Prostate gland (tissue), 2 donors: ENCODE data around the gene TBC1D32.

Experiments
- POLR2A ChIP-seq: fragments of 450-650 bp; IDR thresholded peaks from one replicate; pipeline ENCODE4 v1.6.1; 2016; ENCODE audit warnings: antibody characterized with exemption, mild to moderate bottlenecking
- TF ChIP-seq, protein P1 (sequence below), 4 experiments: fragments of 200-600 bp in 2 of 4; fragments of 450-650 bp in 2 of 4; sonication (generic) in 2 of 4; IDR thresholded peaks; 1 replicate in 3 of 4; 2 replicates in 1 of 4; pipeline ENCODE4 v1.5.1; 2016 to 2019; ENCODE audit warnings: antibody characterized with exemption in 4 of 4, mild to moderate bottlenecking in 2 of 4, moderate library complexity in 2 of 4

GRCh38 chr6:121064345-121064744, 269.9 kb downstream of the TBC1D32 start:
- TF ChIP-seq, protein P1, sequence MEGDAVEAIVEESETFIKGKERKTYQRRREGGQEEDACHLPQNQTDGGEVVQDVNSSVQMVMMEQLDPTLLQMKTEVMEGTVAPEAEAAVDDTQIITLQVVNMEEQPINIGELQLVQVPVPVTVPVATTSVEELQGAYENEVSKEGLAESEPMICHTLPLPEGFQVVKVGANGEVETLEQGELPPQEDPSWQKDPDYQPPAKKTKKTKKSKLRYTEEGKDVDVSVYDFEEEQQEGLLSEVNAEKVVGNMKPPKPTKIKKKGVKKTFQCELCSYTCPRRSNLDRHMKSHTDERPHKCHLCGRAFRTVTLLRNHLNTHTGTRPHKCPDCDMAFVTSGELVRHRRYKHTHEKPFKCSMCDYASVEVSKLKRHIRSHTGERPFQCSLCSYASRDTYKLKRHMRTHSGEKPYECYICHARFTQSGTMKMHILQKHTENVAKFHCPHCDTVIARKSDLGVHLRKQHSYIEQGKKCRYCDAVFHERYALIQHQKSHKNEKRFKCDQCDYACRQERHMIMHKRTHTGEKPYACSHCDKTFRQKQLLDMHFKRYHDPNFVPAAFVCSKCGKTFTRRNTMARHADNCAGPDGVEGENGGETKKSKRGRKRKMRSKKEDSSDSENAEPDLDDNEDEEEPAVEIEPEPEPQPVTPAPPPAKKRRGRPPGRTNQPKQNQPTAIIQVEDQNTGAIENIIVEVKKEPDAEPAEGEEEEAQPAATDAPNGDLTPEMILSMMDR (IDR thresholded peaks at IDR 0.05): no peak
- TF ChIP-seq POLR2A: no peak
